B cell (primary cell): ENCODE results near the gene APH1B. TPM values are rescaled to one million over a fixed set of nuclear protein-coding genes. Genes with fewer than 3 reads are reported as not detected.

Experiments used
- ATAC-seq: fragments of 200-7000 bp; cut with Tn5 transposase; one replicate; pipeline ENCODE4 v1.10.0; 2021; ENCODE audit warnings: low read depth, mild to moderate bottlenecking, moderate number of reproducible peaks, moderate library complexity
- CTCF ChIA-PET: fragments of 350-600 bp; sonication (Branson Sonifier 250); formaldehyde crosslinking; loops from one replicate; lab custom pipeline; 2021; ENCODE audit warnings: antibody characterized with exemption, inconsistent platforms; lab: Charles Lee
- POLR2A ChIA-PET: fragments of 350-600 bp; sonication (Branson Sonifier 250); formaldehyde crosslinking; loops from one replicate; lab custom pipeline; 2021; ENCODE audit warnings: antibody characterized with exemption; lab: Charles Lee
- DNase-seq: peaks from one replicate; pipeline ENCODE4 v3.0.0; 2013
- H2AFZ ChIP-seq: 2 replicates; pipeline ENCODE4 v1.6.1; 2012; ENCODE audit warnings: mild to moderate bottlenecking, low read depth, low read length; ENCODE audit not compliant: insufficient read depth, poor library complexity, severe bottlenecking
- H3K27ac ChIP-seq, 2 donors: 1 replicate in 1 of 2; 2 replicates in 1 of 2; pipeline ENCODE4 v1.5.1; 2012 to 2013; ENCODE audit warnings: low read length in 2 of 2, mild to moderate bottlenecking in 2 of 2, moderate library complexity in 1 of 2
- H3K27me3 ChIP-seq, 4 experiments: fragments of 200-600 bp in 1 of 4; sonication (generic) in 1 of 4; replicated peaks in 1 of 4; 1 replicate in 2 of 4; 2 replicates in 2 of 4; pipeline versions ENCODE4 v1.6.1 to v1.7.0; 2013 to 2016; ENCODE audit warnings: low read length in 3 of 4, mild to moderate bottlenecking in 2 of 4, mixed read lengths in 1 of 4, moderate library complexity in 1 of 4; ENCODE audit not compliant: insufficient read depth in 4 of 4, control insufficient read depth in 3 of 4; ENCODE audit errors: control extremely low read depth in 1 of 4
- H3K36me3 ChIP-seq, 2 experiments: replicated peaks in 1 of 2; 1 replicate in 1 of 2; 2 replicates in 1 of 2; pipeline versions ENCODE4 v1.6.1 to v1.7.1; 2013; ENCODE audit warnings: low read length in 1 of 2; ENCODE audit not compliant: insufficient read depth in 2 of 2, control insufficient read depth in 1 of 2; ENCODE audit errors: control extremely low read depth in 1 of 2, extremely low read depth in 1 of 2
- H3K4me1 ChIP-seq, 2 donors: fragments of 200-600 bp in 1 of 2; sonication (generic) in 1 of 2; 1 replicate in 1 of 2; 2 replicates in 1 of 2; pipeline versions ENCODE4 v1.5.1 to v1.6.1; 2013 to 2017; ENCODE audit warnings: low read length in 2 of 2; ENCODE audit not compliant: control insufficient read depth in 2 of 2, insufficient read depth in 2 of 2
- H3K4me2 ChIP-seq: replicated peaks from 2 replicates; pipeline ENCODE3; 2012; ENCODE audit warnings: mild to moderate bottlenecking, low read depth, low read length; ENCODE audit not compliant: poor library complexity, severe bottlenecking
- H3K4me3 ChIP-seq, 5 experiments: fragments of 200-600 bp in 1 of 5; sonication (generic) in 1 of 5; 1 replicate in 3 of 5; 2 replicates in 2 of 5; pipeline versions ENCODE4 v1.5.1 to v1.7.0; 2011 to 2016; ENCODE audit warnings: low read length in 4 of 5, mild to moderate bottlenecking in 4 of 5, low read depth in 2 of 5, control low read depth in 1 of 5, moderate library complexity in 1 of 5; ENCODE audit not compliant: insufficient read depth in 1 of 5; ENCODE audit errors: control extremely low read depth in 1 of 5, extremely low read depth in 1 of 5
- H3K79me2 ChIP-seq: fragments of 200-600 bp; sonication (generic); one replicate; pipeline ENCODE4 v1.6.0; 2016; ENCODE audit warnings: low read length; ENCODE audit not compliant: control insufficient read depth, insufficient read depth
- H3K9ac ChIP-seq: fragments of 200-600 bp; sonication (generic); 2 replicates; pipeline ENCODE4 v1.6.1; 2017; ENCODE audit warnings: mild to moderate bottlenecking, low read length, moderate library complexity
- H3K9me3 ChIP-seq, 3 donors: one replicate each; pipeline versions ENCODE4 v1.6.1 to v1.7.1; 2013; ENCODE audit warnings: low read length in 2 of 3; ENCODE audit not compliant: control insufficient read depth in 2 of 3, insufficient read depth in 1 of 3; ENCODE audit errors: control extremely low read depth in 1 of 3
- H4K20me1 ChIP-seq: 2 replicates; pipeline ENCODE4 v1.6.0; 2012; ENCODE audit warnings: mild to moderate bottlenecking, low read length; ENCODE audit not compliant: insufficient read depth, control insufficient read depth, poor library complexity, severe bottlenecking
- H3K27ac Mint-ChIP-seq: one replicate; pipeline ENCODE4 v1.8.0; 2021; ENCODE audit warnings: mixed read lengths
- H3K27me3 Mint-ChIP-seq: one replicate; pipeline ENCODE4 v1.8.0; 2021; ENCODE audit warnings: mixed read lengths
- H3K4me1 Mint-ChIP-seq: one replicate; pipeline ENCODE4 v1.8.0; 2021; ENCODE audit warnings: mixed read lengths
- H3K4me3 Mint-ChIP-seq: one replicate; pipeline ENCODE4 v1.8.0; 2021; ENCODE audit warnings: mixed read lengths
- H3K9me3 Mint-ChIP-seq: one replicate; pipeline ENCODE4 v1.8.0; 2022; ENCODE audit warnings: mixed read lengths; ENCODE audit not compliant: insufficient read depth
- CTCF ChIP-seq: fragments of 200-600 bp; IDR thresholded peaks from one replicate; pipeline ENCODE4 v1.8.0; 2022; ENCODE audit warnings: antibody characterized with exemption, mild to moderate bottlenecking
- EZH2 ChIP-seq: IDR thresholded peaks from 2 replicates; pipeline ENCODE4 v1.6.1; 2012; ENCODE audit warnings: borderline replicate concordance, low read depth, mild to moderate bottlenecking, moderate library complexity, low read length; ENCODE audit not compliant: insufficient read depth, poor library complexity, severe bottlenecking
- WGBS: methylation state at CpG from one replicate; pipeline ENCODE4 v1.1.5; 2013; ENCODE audit warnings: missing lambda C conversion rate; ENCODE audit not compliant: insufficient coverage; 5-methylcytosine and 5-hydroxymethylcytosine counted together
- intact Hi-C: fragments of 100-400 bp; cut with micrococcal nuclease; formaldehyde crosslinking; loops from one replicate; pipeline ENCODE4 v1.10.0; 2022
- polyA plus RNA-seq: library from polyadenylated mRNA; depleted of rRNA; stranded (reverse); fragments of >200 nt; gene quantifications from 2 replicates; pipeline ENCODE4 v1.2.3, GENCODE V29; 2012
- total RNA-seq, 2 donors: library from RNA; stranded (reverse); fragments of 120-200 nt in 1 of 2; gene quantifications; 1 replicate in 1 of 2; 2 replicates in 1 of 2; pipeline versions ENCODE4 v1.2.3 to v1.2.4, GENCODE V29; 2013 to 2022

The APH1B gene
- total and polyA plus RNA-seq, 2 donors (not counting 1 experiment from before 2014, with no cell fraction given): 7.6 to 45.2 TPM

DNA sequence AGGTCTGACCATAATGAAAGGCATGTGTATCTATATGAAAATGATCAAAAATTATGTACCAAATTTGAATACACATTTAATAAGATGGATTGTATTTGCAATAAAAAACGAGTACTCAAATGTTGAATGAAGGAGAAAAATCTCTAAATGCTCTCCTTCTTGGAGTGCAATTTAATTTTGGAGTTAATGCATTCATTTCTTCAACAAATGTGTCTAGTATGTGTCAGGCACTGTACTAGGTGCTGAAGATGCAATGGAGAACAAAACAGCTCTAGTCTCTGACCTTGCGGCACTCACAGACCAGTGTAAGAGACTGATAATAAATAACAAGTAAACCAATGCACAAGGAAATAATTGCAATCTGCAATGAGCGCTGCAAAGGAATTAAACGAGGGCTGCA, 75.4 kb downstream of the APH1B start:
- peaks cover 0 to 12% of the 10 kb centered on the region in 2 donors for H3K4me1 ChIP-seq
- no peak overlapping the region for H3K4me3 Mint-ChIP-seq
- no peaks in the 10 kb centered on the region for H3K9me3 Mint-ChIP-seq
- H4K20me1 ChIP-seq: no peaks in the 10 kb centered on the region
- H3K4me3 ChIP-seq: no peak overlapping the region
- 97% methylated on average over 2 of the region's 4 CpGs for WGBS
- intact Hi-C loops: no loop called here
- ChIA-PET CTCF (no interaction called here), POLR2A (no interaction called here)
- H2AFZ ChIP-seq: no peak overlapping the region
- no peaks in the 10 kb centered on the region for H3K27me3 Mint-ChIP-seq
- DNase-seq (no peak), ATAC-seq (no peak)
- H3K9ac ChIP-seq: no peak overlapping the region
- TF ChIP-seq CTCF (no peak), EZH2 (no peak)
- H3K4me2 ChIP-seq: no peak overlapping the region
- no peaks in the 10 kb centered on the region for H3K36me3 ChIP-seq
- no peaks in the 10 kb centered on the region for H3K27me3 ChIP-seq
- no peak overlapping the region for H3K27ac Mint-ChIP-seq
- no peak overlapping the region for H3K27ac ChIP-seq
- no peaks in the 10 kb centered on the region for H3K9me3 ChIP-seq
- H3K79me2 ChIP-seq: no peaks in the 10 kb centered on the region
- H3K4me1 Mint-ChIP-seq: peaks cover 16% of the 10 kb centered on the region

DNA sequence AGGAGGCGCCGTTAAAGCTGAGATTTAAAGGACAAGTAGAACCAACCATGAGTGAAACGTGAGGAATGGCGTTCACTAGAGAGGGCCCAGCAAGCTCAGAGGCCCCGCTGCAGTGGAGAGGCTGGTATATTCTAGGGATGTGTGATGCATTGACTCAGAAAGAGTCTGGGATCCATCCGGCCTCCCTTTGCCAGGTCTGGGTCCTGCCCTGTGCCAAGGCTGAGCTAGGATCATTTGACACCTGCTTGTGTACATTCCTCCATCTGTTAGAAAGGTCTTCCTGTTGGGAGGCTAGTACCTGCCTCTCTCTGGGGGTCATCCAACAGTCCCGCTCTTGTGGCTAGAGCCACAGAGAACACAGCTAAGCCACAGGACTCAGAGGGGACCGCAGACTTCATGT, 75.9 kb downstream of the APH1B start:
- no peaks in the 10 kb centered on the region for H3K36me3 ChIP-seq
- ATAC-seq: no peak
- 82% methylated on average over 7 of the region's 8 CpGs for WGBS
- H4K20me1 ChIP-seq: no peaks in the 10 kb centered on the region
- DNase-seq: no peak
- no peak overlapping the region for H3K9ac ChIP-seq
- TF ChIP-seq EZH2 (no peak), CTCF (no peak)
- peaks cover 13% of the 10 kb centered on the region for H3K4me1 Mint-ChIP-seq
- no peaks in the 10 kb centered on the region for H3K27me3 ChIP-seq
- ChIA-PET CTCF (no interaction called here), POLR2A (no interaction called here)
- H3K9me3 ChIP-seq: no peaks in the 10 kb centered on the region
- H3K4me3 Mint-ChIP-seq: no peak overlapping the region
- H3K9me3 Mint-ChIP-seq: no peaks in the 10 kb centered on the region
- no peak overlapping the region for H3K4me2 ChIP-seq
- intact Hi-C loops: no loop called here
- peaks cover 3% of the 10 kb centered on the region for H3K27me3 Mint-ChIP-seq
- H2AFZ ChIP-seq: no peak overlapping the region
- H3K27ac Mint-ChIP-seq: no peak overlapping the region
- H3K79me2 ChIP-seq: no peaks in the 10 kb centered on the region
- peaks cover 0 to 7% of the 10 kb centered on the region in 2 donors for H3K4me1 ChIP-seq
- H3K27ac ChIP-seq: no peak overlapping the region
- no peak overlapping the region for H3K4me3 ChIP-seq
